ENCODE results near the gene HES4. TPM values are rescaled to one million over a fixed set of nuclear protein-coding genes. Genes with fewer than 3 reads are reported as not detected.
A peak's percentile ranks its signal among the peaks of the same experiment; 100 is the strongest.
"Not testable (repeated sequence)": the region's sequence is repeated elsewhere in the genome, so short reads cannot be mapped to it uniquely, and the experiment has no call there.

HES4 gene
- total RNA-seq, 1 experiment from 2014 or later = 15.3 TPM

DNA sequence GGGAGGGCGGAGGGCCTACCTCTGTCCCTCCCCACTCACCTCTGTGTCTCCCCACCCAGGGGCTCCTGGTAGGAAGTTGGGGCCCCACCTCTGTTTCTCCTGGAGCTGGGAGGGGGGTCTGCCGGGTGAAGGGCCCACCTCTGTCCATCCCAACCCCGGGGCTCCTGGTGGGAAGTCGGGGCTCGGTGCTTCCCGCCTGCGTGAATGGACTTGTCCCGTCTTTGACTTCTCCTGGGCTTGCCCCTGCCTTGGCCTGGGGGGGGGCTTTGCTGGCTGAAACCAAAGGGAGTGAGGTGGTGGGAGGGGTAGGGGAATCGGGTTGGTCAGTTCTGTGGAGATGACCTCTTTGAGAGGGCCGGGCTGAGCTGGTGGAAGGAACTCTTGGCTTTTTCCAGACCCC, 25.8 kb upstream of the HES4 start:
- no peak overlapping the region for H3K4me3 ChIP-seq
- H3K4me1 ChIP-seq = peaks cover 10% of the 10 kb centered on the region; the same call in 1 of the 2 replicates
- no peaks in the 10 kb centered on the region for H3K27me3 ChIP-seq
- no peak overlapping the region for H3K27ac ChIP-seq
- no peaks in the 10 kb centered on the region for H3K36me3 ChIP-seq
- no peak for DNase-seq
- H3K9me3 ChIP-seq (replicated peaks) = no peaks in the 10 kb centered on the region

DNA sequence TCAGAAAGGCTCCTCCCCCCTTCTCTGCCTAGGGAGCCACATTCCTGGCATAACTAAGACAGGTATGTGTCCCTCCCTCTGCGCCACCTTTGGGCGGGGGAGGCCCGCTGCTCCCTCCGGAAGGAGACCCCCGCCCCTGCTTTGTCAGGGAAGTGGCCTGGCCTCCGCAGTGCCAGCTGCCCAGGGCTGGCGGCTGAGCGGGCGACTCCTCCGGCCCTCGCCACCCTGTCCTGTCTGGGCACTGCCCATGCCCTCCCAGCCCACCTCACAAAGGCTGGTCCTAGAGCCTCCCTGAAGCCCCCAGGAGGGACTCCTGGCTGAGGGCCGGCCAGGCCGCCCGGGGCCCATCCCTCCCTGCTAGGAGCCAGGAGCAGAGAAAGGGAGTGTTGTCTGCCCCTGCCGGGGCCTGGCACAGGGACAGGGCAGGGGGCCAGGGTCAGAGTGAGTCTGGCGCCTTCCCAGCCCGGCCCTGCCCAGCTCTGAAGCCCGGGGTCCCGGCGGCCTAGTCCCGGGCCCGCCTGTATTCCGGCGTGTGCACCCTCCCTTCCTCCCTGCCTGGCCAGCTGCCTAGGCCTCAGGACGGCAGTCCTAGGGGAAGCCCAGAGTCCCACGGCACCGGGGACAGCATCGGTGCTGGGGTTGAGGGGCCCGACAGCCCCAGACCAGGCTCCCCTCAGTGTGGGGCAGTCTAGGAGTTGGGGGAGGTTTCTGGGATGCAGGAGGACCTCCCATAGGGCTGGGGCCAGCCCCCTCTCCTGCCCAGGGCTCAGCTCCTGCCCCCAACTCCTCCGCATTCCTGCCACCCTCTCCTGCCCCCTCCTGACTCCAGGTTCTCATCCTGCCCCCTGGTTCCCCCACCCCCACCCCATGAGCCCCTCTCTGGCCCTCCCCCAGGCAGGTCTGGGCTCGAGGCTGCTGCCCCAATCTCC, 25.1 kb upstream of the HES4 start:
- DNase-seq = no peak
- Histone ChIP-seq H3K27ac (no peak overlapping the region), H3K4me1 (peaks cover 10% of the 10 kb centered on the region; the same call in 1 of the 2 replicates), H3K4me3 (no peak overlapping the region), H3K36me3 (no peaks in the 10 kb centered on the region), H3K9me3 (replicated peaks) (no peaks in the 10 kb centered on the region), H3K27me3 (no peaks in the 10 kb centered on the region)

DNA sequence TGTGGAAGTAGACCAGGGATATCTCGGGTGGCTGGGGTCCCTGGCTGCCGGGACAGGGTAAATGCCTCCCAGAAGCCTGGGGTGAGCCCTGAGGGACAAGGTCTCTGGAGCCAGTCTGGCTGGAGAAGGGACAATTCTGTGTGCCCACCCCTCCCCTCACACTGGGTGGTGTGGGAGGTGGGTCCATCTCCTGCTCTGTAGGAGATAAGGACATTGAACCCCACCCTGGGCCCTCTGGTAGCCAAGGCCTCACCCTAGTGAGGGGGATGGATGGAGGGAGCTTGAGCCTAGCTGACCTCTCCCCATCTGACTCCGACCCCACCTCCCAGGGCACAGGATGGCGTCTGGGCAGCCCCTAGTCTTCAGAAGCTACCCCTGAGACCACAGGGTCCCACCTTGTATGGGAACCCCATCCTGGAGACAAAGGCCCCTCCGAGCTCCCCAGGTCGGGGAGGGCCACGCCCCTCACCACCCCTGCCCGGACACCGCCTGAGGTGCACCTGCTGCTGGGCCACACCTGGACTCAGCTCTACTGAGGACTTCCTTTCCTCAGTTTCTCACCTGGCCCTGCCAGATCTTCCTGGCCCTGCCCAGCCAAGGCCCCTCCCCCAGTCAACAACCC, 24.4 kb upstream of the HES4 start:
- Histone ChIP-seq H3K4me3 (no peak overlapping the region), H3K27me3 (no peaks in the 10 kb centered on the region), H3K27ac (no peak overlapping the region)

DNA sequence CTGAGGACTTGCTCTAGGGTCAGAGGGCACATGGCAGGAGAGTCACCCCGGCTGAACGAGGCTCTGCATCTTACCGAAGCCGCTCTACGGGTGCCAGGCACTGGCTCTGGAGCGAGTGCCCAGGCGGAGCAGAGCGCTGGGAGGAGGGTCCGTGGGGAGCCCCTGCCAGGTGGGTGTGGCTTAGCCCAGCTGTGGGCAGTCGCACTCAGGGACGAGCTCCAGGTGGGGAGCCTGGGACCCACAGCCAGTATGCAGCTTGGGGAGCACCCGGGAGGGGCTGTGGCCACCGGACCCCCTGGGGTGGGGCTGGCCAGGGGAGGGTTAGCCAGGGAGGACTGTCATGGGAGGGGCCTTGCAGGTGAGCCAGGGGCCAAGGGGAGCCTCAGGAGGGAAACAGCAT, 23.8 kb upstream of the HES4 start:
- DNase-seq = no peak
- Histone ChIP-seq H3K27ac (no peak overlapping the region), H3K4me1 (peaks cover 10% of the 10 kb centered on the region; the same call in 1 of the 2 replicates), H3K9me3 (replicated peaks) (no peaks in the 10 kb centered on the region), H3K36me3 (no peaks in the 10 kb centered on the region), H3K27me3 (no peaks in the 10 kb centered on the region), H3K4me3 (no peak overlapping the region)

More for the DNA sequence above, 24.4 kb upstream of the HES4 start:
- Histone ChIP-seq H3K4me1 (peaks cover 10% of the 10 kb centered on the region; the same call in 1 of the 2 replicates), H3K9me3 (replicated peaks) (no peaks in the 10 kb centered on the region), H3K36me3 (no peaks in the 10 kb centered on the region)
- DNase-seq = no peak

DNA sequence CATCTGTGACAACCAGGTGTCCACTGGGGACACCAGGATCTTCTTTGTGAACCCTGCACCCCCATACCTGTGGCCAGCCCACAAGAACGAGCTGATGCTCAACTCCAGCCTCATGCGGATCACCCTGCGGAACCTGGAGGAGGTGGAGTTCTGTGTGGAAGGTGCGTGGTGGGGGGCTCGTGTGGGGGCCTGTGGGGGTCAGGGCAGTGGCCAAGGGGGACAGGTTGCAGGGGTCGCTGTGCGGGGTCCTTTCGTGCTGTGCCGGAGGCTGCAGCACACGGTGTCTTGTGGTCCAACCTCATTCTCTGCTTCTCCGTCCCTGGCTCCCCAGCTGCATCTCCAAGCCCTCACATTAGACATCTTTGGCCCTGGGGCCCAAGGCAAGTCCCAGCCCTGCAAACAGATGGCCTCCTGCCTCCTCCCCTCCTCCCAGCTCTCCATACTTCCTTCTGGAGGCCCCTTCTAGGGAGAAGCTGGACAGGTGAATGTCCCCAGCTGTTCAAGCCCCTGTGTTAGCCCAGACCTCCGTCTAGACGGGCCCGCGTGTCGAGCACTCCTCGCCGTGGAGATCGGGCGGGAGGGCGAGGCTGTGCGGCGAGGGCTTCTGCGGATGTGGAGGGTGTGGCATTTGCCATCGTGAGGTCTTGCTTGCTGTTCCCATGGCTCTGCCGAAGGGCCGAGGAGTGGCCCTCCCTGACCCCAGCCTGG, 22.6 kb upstream of the HES4 start:
- no peaks in the 10 kb centered on the region for H3K36me3 ChIP-seq
- DNase-seq = no peak
- H3K9me3 ChIP-seq (replicated peaks) = no peaks in the 10 kb centered on the region
- H3K27me3 ChIP-seq = no peaks in the 10 kb centered on the region
- peaks cover 10% of the 10 kb centered on the region; the same call in 1 of the 2 replicates for H3K4me1 ChIP-seq
- H3K27ac ChIP-seq = no peak overlapping the region
- no peak overlapping the region for H3K4me3 ChIP-seq

DNA sequence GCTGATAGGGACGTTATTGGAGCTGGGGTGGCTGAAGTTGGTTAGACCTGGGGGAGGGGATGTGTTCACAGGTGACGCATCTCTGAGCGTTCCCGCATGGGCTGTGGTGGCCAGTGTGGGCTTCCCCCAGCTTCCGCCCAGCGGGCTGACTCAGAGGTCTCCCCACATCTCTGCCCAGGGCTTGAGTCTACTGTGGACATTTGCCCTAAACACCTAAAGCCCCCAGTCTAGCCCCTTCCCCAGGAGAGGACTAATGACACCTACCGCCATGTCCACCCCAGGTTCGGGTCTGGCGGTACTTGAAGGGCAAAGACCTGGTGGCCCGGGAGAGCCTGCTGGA, 22.0 kb upstream of the HES4 start:
- H3K4me1 ChIP-seq = peaks cover 10% of the 10 kb centered on the region; the same call in 1 of the 2 replicates
- no peak for DNase-seq
- H3K27ac ChIP-seq = no peak overlapping the region
- no peaks in the 10 kb centered on the region for H3K27me3 ChIP-seq
- no peaks in the 10 kb centered on the region for H3K9me3 ChIP-seq (replicated peaks)
- H3K4me3 ChIP-seq = no peak overlapping the region
- no peaks in the 10 kb centered on the region for H3K36me3 ChIP-seq

DNA sequence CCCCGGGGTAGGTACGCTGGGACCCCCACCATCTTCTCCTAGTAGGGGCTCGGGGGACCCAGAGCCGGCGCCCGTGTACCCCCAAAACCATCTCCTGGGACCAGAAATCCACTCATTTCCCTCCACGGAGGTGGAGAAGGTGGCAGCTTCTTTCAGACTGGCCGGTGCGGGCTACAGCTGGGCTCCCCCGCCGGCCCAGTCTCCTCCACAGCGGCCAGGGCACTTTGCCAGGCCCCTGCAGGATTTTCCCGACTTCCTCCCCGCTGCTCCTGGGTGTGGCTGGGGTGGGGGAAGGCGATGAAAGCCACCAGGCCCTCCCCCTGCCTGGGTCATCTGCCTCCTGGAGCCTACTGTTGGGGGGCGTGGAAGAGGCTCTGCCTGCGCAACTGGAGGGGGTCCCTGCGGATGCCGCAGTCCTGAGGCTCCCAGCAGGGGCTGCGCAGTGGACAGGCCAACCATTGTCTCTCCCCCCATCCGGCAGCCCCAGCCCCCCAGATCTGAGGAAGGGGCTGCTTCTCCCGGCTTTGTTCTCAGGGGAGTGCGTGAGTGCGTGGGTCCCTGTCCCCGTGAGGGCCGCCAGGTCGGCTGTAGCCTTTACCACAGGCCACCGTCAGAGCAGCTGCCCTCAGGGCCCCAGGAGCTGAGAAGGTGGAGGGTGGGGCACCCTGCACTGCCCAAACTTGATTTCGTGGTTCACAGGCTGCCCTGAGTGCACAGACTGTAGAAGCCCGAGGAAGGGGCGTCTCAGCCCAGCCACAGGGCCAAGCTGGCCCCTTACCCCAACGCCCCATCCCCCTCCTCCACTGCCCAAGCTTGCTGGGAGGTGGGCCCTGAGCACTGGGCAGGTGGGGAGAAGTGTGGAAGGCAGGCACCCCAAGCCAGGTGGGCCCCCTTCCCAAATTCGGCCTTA, 21.4 kb upstream of the HES4 start:
- peaks cover 10% of the 10 kb centered on the region; the same call in 1 of the 2 replicates for H3K4me1 ChIP-seq
- no peaks in the 10 kb centered on the region for H3K36me3 ChIP-seq
- peak overlapping the region; percentile 65 for H3K4me3 ChIP-seq
- peak; percentile 83 to 84 for DNase-seq
- H3K9me3 ChIP-seq (replicated peaks) = no peaks in the 10 kb centered on the region
- H3K27me3 ChIP-seq = no peaks in the 10 kb centered on the region
- no peak overlapping the region for H3K27ac ChIP-seq

DNA sequence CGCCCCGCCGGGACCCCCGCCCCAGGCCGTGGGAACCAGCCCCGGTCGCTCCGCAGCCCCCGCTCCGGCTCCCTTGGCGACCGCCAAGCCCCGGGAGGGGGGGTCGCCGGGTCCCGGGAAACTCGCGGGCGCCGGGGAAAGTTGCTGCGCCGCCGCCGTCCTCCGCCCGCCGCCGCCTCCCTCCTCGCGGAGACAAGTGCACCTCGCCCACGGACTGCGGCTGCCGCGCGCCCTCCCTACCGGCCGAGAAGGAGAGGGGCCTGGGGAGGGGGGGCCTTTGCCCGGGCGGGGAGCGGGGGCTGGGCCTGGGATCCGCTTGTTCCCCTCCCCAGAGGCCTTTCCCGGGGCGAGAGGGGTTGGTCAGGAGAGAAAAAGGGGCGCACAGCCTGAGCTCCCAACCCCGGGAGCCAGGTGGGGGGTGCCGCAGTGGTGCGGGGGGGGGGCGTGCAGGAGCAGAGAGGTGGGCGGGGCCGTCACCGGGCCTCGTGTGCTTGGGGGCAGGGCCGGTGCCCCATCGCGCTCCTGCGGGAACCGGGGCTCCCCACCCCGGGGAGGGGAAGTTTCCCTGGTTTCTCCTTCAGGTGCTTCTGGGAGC, 20.6 kb upstream of the HES4 start:
- no peak overlapping the region for H3K27ac ChIP-seq
- no peaks in the 10 kb centered on the region for H3K27me3 ChIP-seq
- H3K36me3 ChIP-seq = no peaks in the 10 kb centered on the region
- H3K4me3 ChIP-seq = peak overlapping the region; percentile 65
- H3K4me1 ChIP-seq = peaks cover 11% of the 10 kb centered on the region; the same call in 1 of the 2 replicates
- no peaks in the 10 kb centered on the region for H3K9me3 ChIP-seq (replicated peaks)
- no peak for DNase-seq

DNA sequence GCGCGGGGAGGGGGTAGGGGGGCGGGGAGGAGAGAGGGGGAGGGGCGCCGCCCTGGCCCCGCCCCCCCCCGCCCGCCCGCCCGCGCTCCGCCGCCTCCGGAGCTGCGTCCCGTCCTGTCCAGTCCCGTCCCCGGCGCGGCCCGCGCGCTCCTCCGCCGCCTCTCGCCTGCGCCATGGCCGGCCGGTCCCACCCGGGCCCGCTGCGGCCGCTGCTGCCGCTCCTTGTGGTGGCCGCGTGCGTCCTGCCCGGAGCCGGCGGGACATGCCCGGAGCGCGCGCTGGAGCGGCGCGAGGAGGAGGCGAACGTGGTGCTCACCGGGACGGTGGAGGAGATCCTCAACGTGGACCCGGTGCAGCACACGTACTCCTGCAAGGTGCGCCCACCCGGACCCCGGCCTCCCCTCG, 20.1 kb upstream of the HES4 start, which contains the start of gene AGRN:
AGRN (plus strand) TSS at position 121 of the 405 bp plus-strand sequence; CDS start at position 174, 53 bp downstream.
- no peaks in the 10 kb centered on the region for H3K9me3 ChIP-seq (replicated peaks)
- peak within 1 kb of the TSS; percentile 65 for H3K4me3 ChIP-seq
- H3K27me3 ChIP-seq = no peaks in the 10 kb centered on the region
- H3K27ac ChIP-seq = no peak within 1 kb of the TSS
- H3K4me1 ChIP-seq = peaks cover 12% of the 10 kb centered on the region; the same call in 1 of the 2 replicates
- no peaks in the 10 kb centered on the region for H3K36me3 ChIP-seq
- DNase-seq = no peak

DNA sequence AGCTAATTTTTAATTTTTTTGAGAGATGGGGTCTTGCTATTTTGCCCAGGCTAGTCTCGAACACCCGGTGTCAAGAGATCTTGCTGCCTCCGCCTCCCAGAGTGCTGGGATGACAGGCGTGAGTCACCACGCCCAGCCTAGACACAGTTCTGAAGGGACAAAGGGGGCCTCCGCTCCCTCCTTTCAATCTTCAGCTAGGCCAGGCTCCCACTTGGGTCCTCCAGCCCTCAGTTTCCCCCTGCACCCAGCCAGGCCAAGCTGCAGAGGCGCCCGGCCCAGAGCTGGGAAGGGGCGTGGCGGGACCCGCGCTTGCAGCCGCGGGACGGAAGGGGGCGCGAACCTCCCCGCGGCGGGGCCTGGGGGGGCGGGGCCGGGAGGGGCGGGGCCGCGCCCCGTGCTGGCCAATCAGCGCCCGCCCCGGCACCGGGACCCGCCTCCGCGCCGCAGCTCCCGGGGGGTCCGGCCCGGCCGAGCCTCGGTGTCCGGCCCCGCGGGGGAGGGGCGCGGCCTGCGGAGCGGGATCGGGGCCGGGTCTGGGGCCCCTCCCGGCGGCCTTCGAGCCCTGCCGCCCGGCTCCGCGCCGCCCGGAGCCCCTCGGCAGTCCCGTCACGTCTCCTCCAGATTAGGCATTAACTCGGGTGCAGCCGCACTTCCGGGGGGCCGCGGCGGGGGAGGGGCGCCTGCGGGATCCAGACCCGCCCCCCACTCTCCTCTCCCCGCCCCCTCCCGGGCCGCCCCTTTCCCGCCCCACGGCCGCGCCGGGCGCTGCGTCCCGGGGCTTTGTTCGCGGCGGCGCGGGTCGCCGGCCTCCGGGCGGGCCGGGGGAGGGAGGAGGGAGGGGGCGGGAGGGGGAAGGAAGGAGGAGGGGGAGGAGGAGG, 19.5 kb upstream of the HES4 start:
- Histone ChIP-seq H3K4me3 (peak overlapping the region; percentile 57), H3K27me3 (no peaks in the 10 kb centered on the region), H3K4me1 (peaks cover 12% of the 10 kb centered on the region; the same call in 1 of the 2 replicates), H3K9me3 (replicated peaks) (no peaks in the 10 kb centered on the region), H3K36me3 (no peaks in the 10 kb centered on the region), H3K27ac (no peak overlapping the region)
- peak; percentile 76 to 87 for DNase-seq

DNA sequence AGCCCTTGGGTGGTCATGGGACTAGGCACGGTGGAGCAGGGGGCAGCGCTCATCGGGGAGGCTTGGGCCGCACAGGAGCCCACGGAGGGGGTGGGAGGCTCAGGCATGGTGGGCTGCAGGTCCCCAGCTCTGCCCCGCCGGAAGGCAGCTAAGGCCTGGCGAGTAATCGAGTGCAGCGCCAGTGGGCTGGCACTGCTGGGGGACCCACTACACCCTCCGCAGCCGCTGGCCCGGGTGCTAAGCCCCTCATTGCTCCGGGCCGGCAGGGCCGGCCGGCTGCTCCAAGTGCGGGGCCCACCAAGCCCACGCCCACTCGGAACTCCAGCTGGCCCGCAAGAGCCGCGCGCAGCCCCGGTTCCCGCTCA, 18.4 kb upstream of the HES4 start:
- H3K36me3 ChIP-seq; H3K4me3 ChIP-seq; H3K9me3 ChIP-seq (replicated peaks); H3K27me3 ChIP-seq; DNase-seq; H3K27ac ChIP-seq: not testable (repeated sequence)
- peaks cover 15% of the 10 kb centered on the region; the same call in 1 of the 2 replicates for H3K4me1 ChIP-seq

DNA sequence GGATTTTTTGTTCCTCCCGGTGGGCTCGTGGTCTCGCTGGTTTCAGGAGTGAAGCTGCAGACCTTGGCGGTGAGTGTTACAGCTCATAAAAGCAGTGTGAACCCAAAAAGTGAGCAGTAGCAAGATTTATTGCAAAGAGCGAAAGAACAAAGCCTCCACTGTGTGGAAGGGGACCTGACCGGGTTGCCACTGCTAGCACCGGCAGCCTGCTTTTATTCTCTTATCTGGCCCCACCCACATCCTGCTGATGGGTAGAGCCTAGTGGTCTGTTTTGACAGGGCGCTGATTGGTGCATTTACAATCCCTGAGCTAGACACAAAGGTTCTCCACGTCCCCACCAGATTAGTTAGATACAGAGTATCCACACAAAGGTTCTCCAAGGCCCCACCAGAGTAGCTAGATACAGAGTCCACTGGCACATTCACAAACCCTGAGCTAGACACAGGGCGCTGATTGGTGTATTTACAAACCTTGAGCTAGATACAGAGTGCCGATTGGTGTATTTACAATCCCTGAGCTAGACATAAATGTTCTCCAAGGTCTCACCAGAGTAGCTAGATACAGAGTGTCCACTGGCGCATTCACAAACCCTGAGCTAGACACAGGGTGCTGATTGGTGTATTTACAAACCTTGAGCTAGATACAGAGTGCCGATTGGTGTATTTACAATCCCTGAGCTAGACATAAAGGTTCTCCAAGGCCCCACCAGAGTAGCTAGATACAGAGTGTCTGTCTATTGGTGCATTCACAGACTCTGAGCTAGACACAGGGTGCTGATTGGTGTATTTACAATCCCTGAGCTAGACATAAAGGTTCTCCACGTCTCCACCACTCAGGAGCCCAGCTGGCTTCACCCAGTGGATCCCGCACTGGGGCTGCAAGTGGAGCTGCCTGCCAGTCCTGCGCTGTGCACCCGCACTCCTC, 17.8 kb upstream of the HES4 start:
- not testable (repeated sequence) for H3K9me3 ChIP-seq (replicated peaks); DNase-seq; H3K4me3 ChIP-seq; H3K27ac ChIP-seq; H3K27me3 ChIP-seq; H3K36me3 ChIP-seq
- peaks cover 15% of the 10 kb centered on the region; the same call in 1 of the 2 replicates for H3K4me1 ChIP-seq

All from SJCRH30 (cell line).